Cardiac fibroblast (primary cell): Measurements from ENCODE around the gene MESP1.

ENCODE experiments used
- DNase-seq, 2 donors: peaks; one replicate each; pipeline versions ENCODE4 v3.0.0 to v3.0.0-alpha.2; 2010; ENCODE audit warnings: low read depth in 2 of 2
- H3K4me3 ChIP-seq, 2 donors: replicated peaks in 1 of 2; 1 replicate in 1 of 2; 2 replicates in 1 of 2; pipeline ENCODE4 v1.5.1; 2011; ENCODE audit warnings: low read depth in 2 of 2, low read length in 2 of 2, mild to moderate bottlenecking in 2 of 2, moderate library complexity in 1 of 2
- CTCF ChIP-seq: IDR thresholded peaks from one replicate; pipeline ENCODE4 v1.5.1; 2011; ENCODE audit warnings: low read depth, mild to moderate bottlenecking, low read length, inconsistent platforms

The MESP1 gene

GRCh38 chr15:89749951-89750559, 994 bp downstream of the MESP1 start:
- H3K4me3 ChIP-seq = peak overlapping the region; percentile 16 to 60
- TF ChIP-seq CTCF = no peak
- DNase-seq = no peak

GRCh38 chr15:89749526-89749925, 1.5 kb downstream of the MESP1 start:
- no peak for DNase-seq
- no peak for TF ChIP-seq CTCF
- H3K4me3 ChIP-seq = no peak overlapping the region

- H3K4me3 ChIP-seq = no peak overlapping the region
- TF ChIP-seq CTCF = no peak
- DNase-seq = no peak
Observed at GRCh38 chr15:89749054-89749453, 2.0 kb downstream of the MESP1 start.

- TF ChIP-seq CTCF = no peak
- H3K4me3 ChIP-seq = no peak overlapping the region
- DNase-seq = no peak
Observed at GRCh38 chr15:89747708-89748682, 3.1 kb downstream of the MESP1 start.

- DNase-seq = no peak
- no peak for TF ChIP-seq CTCF
- H3K4me3 ChIP-seq = no peak overlapping the region
Observed at GRCh38 chr15:89746386-89746780, 4.7 kb downstream of the MESP1 start.

- DNase-seq = no peak
- no peak overlapping the region for H3K4me3 ChIP-seq
- no peak for TF ChIP-seq CTCF
Observed at GRCh38 chr15:89745768-89746167, 5.3 kb downstream of the MESP1 start.
